A549 (cell line): ENCODE measurements around the gene SYNGR4. TPM values are rescaled to one million over a fixed set of nuclear protein-coding genes. Genes with fewer than 3 reads are reported as not detected.

Experiments used
- ATAC-seq, 2 experiments: fragments of 200-7000 bp in 1 of 2; fragments of >200 bp in 1 of 2; cut with Nextera tagmentation in 1 of 2; cut with Tn5 transposase in 1 of 2; 3 replicates each; pipeline versions ENCODE4 v1.8.0 to v1.9.1; 2018 to 2020; ENCODE audit warnings: mild to moderate bottlenecking in 1 of 2, moderate library complexity in 1 of 2
- CTCF ChIA-PET: fragments of 300-600 bp; sonication (Branson Sonifier 250); formaldehyde crosslinking; extraction: SDS; loops from one replicate; lab custom pipeline; 2021; ENCODE audit warnings: antibody characterized with exemption, inconsistent platforms; lab: Yijun Ruan, JAX
- POLR2A ChIA-PET: fragments of 350-600 bp; formaldehyde crosslinking; extraction: SDS; loops from one replicate; lab custom pipeline; 2021; ENCODE audit warnings: antibody characterized with exemption, inconsistent platforms; lab: Yijun Ruan, JAX
- DNase-seq, 2 experiments: peaks; one replicate each; pipeline versions ENCODE4 v3.0.0 to v3.0.0-alpha.2; 2011 to 2016; ENCODE audit warnings: low read depth in 1 of 2, low spot score in 1 of 2
- FAIRE-seq: peaks from 2 replicates; lab custom pipeline; 2011; peaks lifted over from hg19 to GRCh38; lab: Jason Lieb, UNC
- H3K27ac ChIP-seq, 2 experiments: fragments of >200 bp; sonication (Bioruptor Twin); formaldehyde crosslinking; 3 replicates each; pipeline ENCODE4 v1.5.1; 2016 to 2017
- H3K4me1 ChIP-seq: fragments of >200 bp; sonication (Bioruptor Twin); formaldehyde crosslinking; 3 replicates; pipeline ENCODE4 v1.6.1; 2016
- H3K4me2 ChIP-seq: fragments of >200 bp; sonication (Bioruptor Twin); formaldehyde crosslinking; 3 replicates; pipeline ENCODE4 v1.6.1; 2016
- H3K4me3 ChIP-seq: fragments of >200 bp; sonication (Bioruptor Twin); formaldehyde crosslinking; 3 replicates; pipeline ENCODE4 v1.5.1; 2016
- H3K9me3 ChIP-seq: fragments of >200 bp; sonication (Bioruptor Twin); formaldehyde crosslinking; 3 replicates; pipeline ENCODE4 v1.6.1; 2016
- ATOH8 ChIP-seq: fragments of 250-450 bp; sonication (Bioruptor Pico); IDR thresholded peaks from 2 replicates; pipeline ENCODE4 v1.5.0; 2020; ENCODE audit warnings: low read depth, mild to moderate bottlenecking, moderate library complexity
- BHLHE40 ChIP-seq: IDR thresholded peaks from 2 replicates; pipeline ENCODE4 v1.6.1; 2012; ENCODE audit warnings: low read depth, low read length, inconsistent platforms
- CBX2 ChIP-seq: fragments of 200-600 bp; sonication (generic); IDR thresholded peaks from 2 replicates; pipeline ENCODE4 v1.6.1; 2016; ENCODE audit warnings: low read depth, mild to moderate bottlenecking, borderline replicate concordance
- CBX8 ChIP-seq: fragments of 200-600 bp; sonication (generic); IDR thresholded peaks from 2 replicates; pipeline ENCODE4 v1.6.1; 2016
- CHD2 ChIP-seq: fragments of 150-350 bp; IDR thresholded peaks from 2 replicates; pipeline ENCODE4 v1.6.1; 2014; ENCODE audit warnings: low read length; ENCODE audit not compliant: partially characterized antibody
- EP300 ChIP-seq, 2 experiments: fragments of >200 bp; sonication (Bioruptor Twin); formaldehyde crosslinking; IDR thresholded peaks; 2 replicates in 1 of 2; 3 replicates in 1 of 2; pipeline ENCODE4 v1.6.1; 2016 to 2017
- FOXS1 ChIP-seq: fragments of 250-450 bp; sonication (Bioruptor Pico); IDR thresholded peaks from 2 replicates; pipeline ENCODE4 v1.5.0; 2020; ENCODE audit warnings: mild to moderate bottlenecking, moderate library complexity
- HMGXB4 ChIP-seq: fragments of 250-450 bp; sonication (Bioruptor Pico); IDR thresholded peaks from 2 replicates; pipeline ENCODE4 v1.5.0; 2021; ENCODE audit warnings: mild to moderate bottlenecking, moderate library complexity, borderline replicate concordance
- HOXB13 ChIP-seq: fragments of 250-450 bp; sonication (Bioruptor Pico); IDR thresholded peaks from 2 replicates; pipeline ENCODE4 v1.5.0; 2020; ENCODE audit warnings: low read depth, mild to moderate bottlenecking, moderate library complexity
- HOXB5 ChIP-seq: fragments of 250-450 bp; sonication (Bioruptor Pico); IDR thresholded peaks from 2 replicates; pipeline ENCODE4 v1.5.0; 2020; ENCODE audit warnings: mild to moderate bottlenecking, moderate library complexity
- JUN ChIP-seq, 2 experiments: fragments of >200 bp; sonication (Bioruptor Twin); formaldehyde crosslinking; IDR thresholded peaks; 2 replicates in 1 of 2; 3 replicates in 1 of 2; pipeline ENCODE4 v1.6.1; 2016 to 2017
- JUNB ChIP-seq: fragments of >200 bp; sonication (Bioruptor Twin); formaldehyde crosslinking; IDR thresholded peaks from 2 replicates; pipeline ENCODE4 v1.6.1; 2016
- KDM1A ChIP-seq: fragments of 200-600 bp; sonication (generic); IDR thresholded peaks from 2 replicates; pipeline ENCODE4 v1.6.1; 2016; ENCODE audit warnings: low read depth, mild to moderate bottlenecking
- KDM5A ChIP-seq: fragments of 200-600 bp; sonication (generic); IDR thresholded peaks from 2 replicates; pipeline ENCODE4 v1.6.1; 2016; ENCODE audit warnings: antibody characterized with exemption, mild to moderate bottlenecking
- MAFK ChIP-seq: fragments of 450-650 bp; IDR thresholded peaks from 2 replicates; pipeline ENCODE4 v1.6.1; 2014; ENCODE audit not compliant: partially characterized antibody
- MAZ ChIP-seq: fragments of 150-350 bp; IDR thresholded peaks from 2 replicates; pipeline ENCODE4 v1.6.1; 2014; ENCODE audit warnings: antibody characterized with exemption, low read depth, low read length, borderline replicate concordance
- NFE2L2 ChIP-seq: fragments of 150-350 bp; conservative IDR thresholded peaks from 2 replicates; pipeline ENCODE4 v1.6.1; 2014; ENCODE audit warnings: low read length
- NPAS2 ChIP-seq: fragments of 250-450 bp; sonication (Bioruptor Pico); IDR thresholded peaks from 2 replicates; pipeline ENCODE4 v1.8.0; 2022; ENCODE audit warnings: mild to moderate bottlenecking, moderate library complexity, borderline replicate concordance
- POLR2A ChIP-seq: IDR thresholded peaks from 2 replicates; pipeline ENCODE4 v1.6.1; 2012; ENCODE audit warnings: mild to moderate bottlenecking, low read length
- RAD21 ChIP-seq, 2 experiments: fragments of >200 bp in 1 of 2; sonication (Bioruptor Twin) in 1 of 2; formaldehyde crosslinking in 1 of 2; IDR thresholded peaks in 1 of 2; conservative IDR thresholded peaks in 1 of 2; 2 replicates in 1 of 2; 3 replicates in 1 of 2; pipeline ENCODE4 v1.6.1; 2012 to 2018; ENCODE audit warnings: inconsistent platforms in 1 of 2
- SMC3 ChIP-seq: fragments of >200 bp; sonication (Bioruptor Twin); formaldehyde crosslinking; IDR thresholded peaks from 3 replicates; pipeline ENCODE4 v1.6.1; 2018; ENCODE audit warnings: inconsistent platforms
- TFCP2L1 ChIP-seq: fragments of 250-450 bp; sonication (Bioruptor Pico); IDR thresholded peaks from 2 replicates; pipeline ENCODE4 v1.5.0; 2021; ENCODE audit warnings: mild to moderate bottlenecking
- TP53 ChIP-seq: fragments of 250-450 bp; sonication (Bioruptor Pico); IDR thresholded peaks from 2 replicates; pipeline ENCODE4 v1.5.0; 2021; ENCODE audit warnings: mild to moderate bottlenecking, moderate library complexity
- USF2 ChIP-seq: fragments of 450-650 bp; IDR thresholded peaks from 2 replicates; pipeline ENCODE4 v1.6.1; 2014; ENCODE audit warnings: antibody characterized with exemption
- ZFP36 ChIP-seq: fragments of 450-650 bp; IDR thresholded peaks from 2 replicates; pipeline ENCODE4 v1.6.1; 2014; ENCODE audit warnings: borderline replicate concordance; ENCODE audit not compliant: partially characterized antibody
- ZNF302 ChIP-seq: fragments of 250-450 bp; sonication (Bioruptor Pico); IDR thresholded peaks from 2 replicates; pipeline ENCODE4 v1.9.0; 2021; ENCODE audit warnings: inconsistent platforms, mild to moderate bottlenecking, moderate library complexity
- WGBS: methylation state at CpG from one replicate; pipeline ENCODE4 v1.1.6; 2017; ENCODE audit errors: missing lambda C conversion rate; 5-methylcytosine and 5-hydroxymethylcytosine counted together
- polyA minus RNA-seq: library from RNA; depleted of rRNA, polyadenylated mRNA; stranded (reverse); fragments of >200 nt; gene quantifications from 2 replicates; pipeline ENCODE4 v1.2.3, GENCODE V29; 2011; rRNA and poly(A)+ RNA removed
- polyA plus RNA-seq, 4 experiments: library from polyadenylated mRNA; depleted of rRNA in 3 of 4; stranded (reverse); fragments of >200 nt; fragmentation: RNase III in 1 of 4; extraction: RNeasy Plus Mini Kit Qiagen cat#74134 plus additional on column Dnase treatment in 1 of 4; gene quantifications; 2 replicates in 3 of 4; 3 replicates in 1 of 4; pipeline ENCODE4 v1.2.3, GENCODE V29; 2011 to 2017
- TF ChIP-seq, protein P1 (sequence below): fragments of 200-600 bp; sonication (generic); IDR thresholded peaks from 2 replicates; pipeline ENCODE4 v1.6.1; 2016; ENCODE audit warnings: antibody characterized with exemption, mild to moderate bottlenecking, moderate library complexity
- TF ChIP-seq, protein P2 (sequence below): IDR thresholded peaks from 2 replicates; pipeline ENCODE4 v1.6.1; 2012
- TF ChIP-seq, protein P3 (sequence below): IDR thresholded peaks from 2 replicates; pipeline ENCODE4 v1.6.1; 2012; ENCODE audit warnings: low read depth, borderline replicate concordance

Gene SYNGR4, protein sequence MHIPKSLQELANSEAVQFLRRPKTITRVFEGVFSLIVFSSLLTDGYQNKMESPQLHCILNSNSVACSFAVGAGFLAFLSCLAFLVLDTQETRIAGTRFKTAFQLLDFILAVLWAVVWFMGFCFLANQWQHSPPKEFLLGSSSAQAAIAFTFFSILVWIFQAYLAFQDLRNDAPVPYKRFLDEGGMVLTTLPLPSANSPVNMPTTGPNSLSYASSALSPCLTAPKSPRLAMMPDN
- polyA plus RNA-seq (2011; rRNA removed): 2.3 and 2.9 TPM in 2 replicates
- 4.2 and 4.7 TPM in 2 replicates for polyA plus RNA-seq (2012; cell fraction: cytosol; rRNA removed)
- polyA plus RNA-seq (2012; cell fraction: nucleus; rRNA removed): 2.8 and 4.1 TPM in 2 replicates
- 2.5 to 4.4 TPM (median 2.9 TPM) in 3 replicates for polyA plus RNA-seq (2017; fragmentation: RNase III; extraction: RNeasy Plus Mini Kit Qiagen cat#74134 plus additional on column Dnase treatment)
- polyA minus RNA-seq: 4.4 and 4.7 TPM in 2 replicates

GRCh38 chr19:48363810-48364597 lies at the start of gene SYNGR4, which contains the start of gene TMEM143:
TSS of gene SYNGR4 (plus strand) at chr19:48364367. CDS start at chr19:48365843, 1,476 bp downstream.
TSS of gene TMEM143 (minus strand) at chr19:48363940. CDS start at chr19:48363920, 20 bp downstream.
- Histone ChIP-seq H3K4me3 (peak within 1 kb of the TSS; percentile 51), H3K27ac (peak within 1 kb of the TSS; percentile 90 to 97), H3K4me2 (peak within 1 kb of the TSS; percentile 95), H3K9me3 (no peaks in the 10 kb centered on the region), H3K4me1 (peaks cover 8% of the 10 kb centered on the region)
- TF ChIP-seq ZFP36 (peak; percentile 3), MAFK (peak; percentile 90), NFE2L2 (no peak), EP300 (IDR thresholded peaks at IDR 0.05) (no peak), ZNF302 (CRISPR knock-in tag) (no peak), TFCP2L1 (CRISPR knock-in tag) (no peak; the same call in 1 of the 2 replicates), JUN (IDR thresholded peaks at IDR 0.05) (peak in 1 of 2 experiments; percentile 11; a peak in 1 of 5 replicates), CHD2 (no peak), ATOH8 (CRISPR knock-in tag) (0 out of 2 replicates have a peak, but pooled peaks have one; percentile 31), JUNB (no peak), CBX2 (no peak), NPAS2 (no peak), HOXB5 (no peak), TP53 (no peak), POLR2A (peak; percentile 70), FOXS1 (CRISPR knock-in tag) (no peak), HMGXB4 (CRISPR knock-in tag) (no peak), CBX8 (no peak), BHLHE40 (peak; percentile 68), USF2 (peak; percentile 33; the same call in 1 of the 2 replicates), KDM5A (no peak), HOXB13 (CRISPR knock-in tag) (no peak), SMC3 (no peak), RAD21 (conservative IDR thresholded peaks at IDR 0.05 in 1 of 2, IDR thresholded peaks at IDR 0.05 in 1 of 2) (no peak), MAZ (peak; percentile 87; the same call in 1 of the 2 replicates), KDM1A (no peak)
- TF ChIP-seq, protein P1, sequence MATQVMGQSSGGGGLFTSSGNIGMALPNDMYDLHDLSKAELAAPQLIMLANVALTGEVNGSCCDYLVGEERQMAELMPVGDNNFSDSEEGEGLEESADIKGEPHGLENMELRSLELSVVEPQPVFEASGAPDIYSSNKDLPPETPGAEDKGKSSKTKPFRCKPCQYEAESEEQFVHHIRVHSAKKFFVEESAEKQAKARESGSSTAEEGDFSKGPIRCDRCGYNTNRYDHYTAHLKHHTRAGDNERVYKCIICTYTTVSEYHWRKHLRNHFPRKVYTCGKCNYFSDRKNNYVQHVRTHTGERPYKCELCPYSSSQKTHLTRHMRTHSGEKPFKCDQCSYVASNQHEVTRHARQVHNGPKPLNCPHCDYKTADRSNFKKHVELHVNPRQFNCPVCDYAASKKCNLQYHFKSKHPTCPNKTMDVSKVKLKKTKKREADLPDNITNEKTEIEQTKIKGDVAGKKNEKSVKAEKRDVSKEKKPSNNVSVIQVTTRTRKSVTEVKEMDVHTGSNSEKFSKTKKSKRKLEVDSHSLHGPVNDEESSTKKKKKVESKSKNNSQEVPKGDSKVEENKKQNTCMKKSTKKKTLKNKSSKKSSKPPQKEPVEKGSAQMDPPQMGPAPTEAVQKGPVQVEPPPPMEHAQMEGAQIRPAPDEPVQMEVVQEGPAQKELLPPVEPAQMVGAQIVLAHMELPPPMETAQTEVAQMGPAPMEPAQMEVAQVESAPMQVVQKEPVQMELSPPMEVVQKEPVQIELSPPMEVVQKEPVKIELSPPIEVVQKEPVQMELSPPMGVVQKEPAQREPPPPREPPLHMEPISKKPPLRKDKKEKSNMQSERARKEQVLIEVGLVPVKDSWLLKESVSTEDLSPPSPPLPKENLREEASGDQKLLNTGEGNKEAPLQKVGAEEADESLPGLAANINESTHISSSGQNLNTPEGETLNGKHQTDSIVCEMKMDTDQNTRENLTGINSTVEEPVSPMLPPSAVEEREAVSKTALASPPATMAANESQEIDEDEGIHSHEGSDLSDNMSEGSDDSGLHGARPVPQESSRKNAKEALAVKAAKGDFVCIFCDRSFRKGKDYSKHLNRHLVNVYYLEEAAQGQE: no peak
- TF ChIP-seq, protein P2, sequence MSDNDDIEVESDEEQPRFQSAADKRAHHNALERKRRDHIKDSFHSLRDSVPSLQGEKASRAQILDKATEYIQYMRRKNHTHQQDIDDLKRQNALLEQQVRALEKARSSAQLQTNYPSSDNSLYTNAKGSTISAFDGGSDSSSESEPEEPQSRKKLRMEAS: peak; percentile 97
- TF ChIP-seq, protein P3, sequence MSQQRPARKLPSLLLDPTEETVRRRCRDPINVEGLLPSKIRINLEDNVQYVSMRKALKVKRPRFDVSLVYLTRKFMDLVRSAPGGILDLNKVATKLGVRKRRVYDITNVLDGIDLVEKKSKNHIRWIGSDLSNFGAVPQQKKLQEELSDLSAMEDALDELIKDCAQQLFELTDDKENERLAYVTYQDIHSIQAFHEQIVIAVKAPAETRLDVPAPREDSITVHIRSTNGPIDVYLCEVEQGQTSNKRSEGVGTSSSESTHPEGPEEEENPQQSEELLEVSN: peak; percentile 99
- DNase-seq (peak; percentile 100), FAIRE-seq (peak; percentile 99), ATAC-seq (peak; percentile 75 to 89)
- CTCF ChIA-PET: interaction anchor here (0.9 to 2.7 kb wide), 10 partner anchors 9 to 245 kb away, joined by 3 to 20 read pairs (median 6); partner anchors contain the start of genes GRIN2D and KDELR1
- WGBS: 2% methylated on average over 42 of the region's 59 CpGs
- POLR2A ChIA-PET: interaction anchor here (0.7 to 3.1 kb wide), 21 partner anchors 9 to 357 kb away, joined by 3 to 36 read pairs (median 5); partner anchors contain the start of genes CARD8, GRIN2D, KDELR1 and RPL18
